ENCODE measurements around the gene ANKRD17.
A peak's percentile ranks its signal among the peaks of the same experiment; 100 is the strongest.

Gene ANKRD17

DNA sequence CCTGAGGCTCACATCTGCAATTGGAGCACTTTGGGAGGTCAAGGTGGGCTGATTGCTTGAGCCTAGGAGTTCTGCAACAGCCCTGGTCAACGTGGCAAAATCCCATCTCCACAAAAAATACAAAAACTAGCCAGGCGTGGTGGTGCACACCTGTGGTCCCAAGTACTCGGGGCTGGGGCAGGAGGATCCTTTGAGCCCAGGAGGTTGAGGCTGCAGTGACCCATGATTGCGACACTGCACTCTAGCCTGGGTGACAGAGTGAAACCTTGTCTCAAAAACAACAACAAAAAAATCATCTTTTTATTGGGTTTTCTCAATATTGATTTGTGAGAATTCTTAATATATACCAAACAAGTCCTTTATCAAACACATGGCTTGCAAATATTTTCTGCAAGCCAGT, 64.9 kb downstream of the ANKRD17 start:
- in situ Hi-C loops (cut with MboI; ENCODE audit: low sequenced_read_pairs, unreplicated experiment) = no loop called here
- TF ChIP-seq, protein P1, sequence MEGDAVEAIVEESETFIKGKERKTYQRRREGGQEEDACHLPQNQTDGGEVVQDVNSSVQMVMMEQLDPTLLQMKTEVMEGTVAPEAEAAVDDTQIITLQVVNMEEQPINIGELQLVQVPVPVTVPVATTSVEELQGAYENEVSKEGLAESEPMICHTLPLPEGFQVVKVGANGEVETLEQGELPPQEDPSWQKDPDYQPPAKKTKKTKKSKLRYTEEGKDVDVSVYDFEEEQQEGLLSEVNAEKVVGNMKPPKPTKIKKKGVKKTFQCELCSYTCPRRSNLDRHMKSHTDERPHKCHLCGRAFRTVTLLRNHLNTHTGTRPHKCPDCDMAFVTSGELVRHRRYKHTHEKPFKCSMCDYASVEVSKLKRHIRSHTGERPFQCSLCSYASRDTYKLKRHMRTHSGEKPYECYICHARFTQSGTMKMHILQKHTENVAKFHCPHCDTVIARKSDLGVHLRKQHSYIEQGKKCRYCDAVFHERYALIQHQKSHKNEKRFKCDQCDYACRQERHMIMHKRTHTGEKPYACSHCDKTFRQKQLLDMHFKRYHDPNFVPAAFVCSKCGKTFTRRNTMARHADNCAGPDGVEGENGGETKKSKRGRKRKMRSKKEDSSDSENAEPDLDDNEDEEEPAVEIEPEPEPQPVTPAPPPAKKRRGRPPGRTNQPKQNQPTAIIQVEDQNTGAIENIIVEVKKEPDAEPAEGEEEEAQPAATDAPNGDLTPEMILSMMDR (IDR thresholded peaks at IDR 0.05; ENCODE audit: borderline replicate concordance, control extremely low read depth, extremely low read depth, insufficient read depth, missing control alignments) = no peak
- DNase-seq (ENCODE audit: low spot score) = no peak

DNA sequence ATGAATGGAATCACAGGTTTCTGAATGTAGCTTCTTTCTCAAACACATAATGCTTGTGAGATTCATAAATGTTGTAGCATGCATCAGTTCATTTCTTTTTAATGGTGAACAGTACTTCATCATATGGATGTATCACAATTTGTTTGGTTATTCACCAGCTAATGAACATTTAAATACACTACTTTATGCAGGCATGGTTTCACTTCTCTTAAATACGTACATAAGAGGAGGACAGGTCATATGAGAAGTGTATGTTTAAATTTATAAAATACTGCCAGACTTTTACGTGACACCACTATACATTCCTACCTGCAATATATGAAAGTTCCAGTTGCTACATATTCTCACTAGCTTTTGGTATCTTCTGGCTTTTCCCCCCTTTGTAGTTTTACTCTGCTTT, 65.4 kb downstream of the ANKRD17 start:
- in situ Hi-C loops (cut with MboI; ENCODE audit: low sequenced_read_pairs, unreplicated experiment) = no loop called here
- DNase-seq (ENCODE audit: low spot score) = peak; percentile 25
- TF ChIP-seq, protein P1 (IDR thresholded peaks at IDR 0.05; ENCODE audit: borderline replicate concordance, control extremely low read depth, extremely low read depth, insufficient read depth, missing control alignments) = no peak

DNA sequence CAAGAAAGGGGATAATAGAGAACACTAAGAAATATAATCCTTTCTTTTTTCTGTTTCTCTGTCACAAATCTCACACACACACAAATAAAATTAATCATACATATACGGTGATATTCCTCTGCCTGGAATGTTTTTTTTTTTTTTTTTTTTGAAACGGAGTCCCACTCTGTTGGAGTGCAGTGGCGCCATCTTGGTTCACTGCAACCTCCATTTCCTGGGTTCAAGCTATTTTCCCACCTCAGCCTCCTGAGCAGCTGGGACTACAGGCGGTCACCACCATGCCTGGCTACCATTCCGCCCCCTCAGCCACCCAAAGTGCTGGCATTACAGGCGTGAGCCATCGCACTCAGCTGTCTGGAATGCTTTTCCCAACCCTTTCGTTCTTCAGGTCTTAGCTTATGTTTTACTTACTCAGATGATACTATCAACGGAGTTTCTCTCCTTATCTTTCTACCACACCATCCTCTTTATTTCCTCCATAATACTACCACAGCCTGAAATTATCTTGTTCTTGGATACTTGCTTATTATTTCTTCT, 69.3 kb downstream of the ANKRD17 start:
- TF ChIP-seq, protein P1 (IDR thresholded peaks at IDR 0.05; ENCODE audit: borderline replicate concordance, control extremely low read depth, extremely low read depth, insufficient read depth, missing control alignments) = no peak
- in situ Hi-C loops (cut with MboI; ENCODE audit: low sequenced_read_pairs, unreplicated experiment) = no loop called here
- DNase-seq (ENCODE audit: low spot score) = no peak

DNA sequence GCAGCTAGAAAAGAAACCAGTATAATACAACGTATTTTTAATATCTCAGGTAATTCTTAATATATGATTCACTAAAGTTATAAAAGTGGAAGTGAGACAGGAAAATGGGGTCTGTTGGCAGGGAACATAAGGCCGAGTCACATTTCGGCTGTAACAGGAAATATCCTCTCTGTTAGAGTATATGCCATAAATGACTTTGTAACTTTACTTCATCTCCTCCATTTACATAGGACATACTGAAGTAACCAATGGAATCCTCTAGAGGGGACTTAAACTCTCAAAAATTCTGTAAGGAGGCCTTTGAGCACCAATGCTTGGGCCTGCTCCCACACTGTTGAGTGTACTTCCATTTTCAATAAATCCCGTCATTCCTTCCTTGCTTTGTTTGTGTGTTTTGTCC, 71.3 kb downstream of the ANKRD17 start:
- in situ Hi-C loops (cut with MboI; ENCODE audit: low sequenced_read_pairs, unreplicated experiment) = no loop called here
- DNase-seq (ENCODE audit: low spot score) = no peak
- TF ChIP-seq, protein P1 (IDR thresholded peaks at IDR 0.05; ENCODE audit: borderline replicate concordance, control extremely low read depth, extremely low read depth, insufficient read depth, missing control alignments) = no peak

DNA sequence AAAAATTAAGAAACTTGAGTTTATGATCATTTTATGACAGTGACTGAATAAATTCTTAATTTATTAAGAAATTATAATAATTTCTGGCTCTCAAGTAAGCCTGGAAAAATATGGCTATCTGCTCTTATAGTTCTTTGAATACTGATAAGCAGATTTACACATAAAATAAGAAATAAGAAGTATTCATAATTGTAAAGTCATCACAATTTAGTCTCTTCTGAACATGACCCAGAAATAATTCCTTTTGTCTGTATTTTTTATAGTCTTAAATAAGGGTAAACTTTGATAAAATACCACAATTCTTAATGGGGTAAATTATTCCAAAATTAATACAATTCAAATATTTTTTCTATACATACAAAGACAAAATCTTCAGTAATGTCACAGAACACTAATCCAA, 72.7 kb downstream of the ANKRD17 start:
- in situ Hi-C loops (cut with MboI; ENCODE audit: low sequenced_read_pairs, unreplicated experiment) = no loop called here
- TF ChIP-seq, protein P1 (IDR thresholded peaks at IDR 0.05; ENCODE audit: borderline replicate concordance, control extremely low read depth, extremely low read depth, insufficient read depth, missing control alignments) = no peak
- no peak for DNase-seq (ENCODE audit: low spot score)

DNA sequence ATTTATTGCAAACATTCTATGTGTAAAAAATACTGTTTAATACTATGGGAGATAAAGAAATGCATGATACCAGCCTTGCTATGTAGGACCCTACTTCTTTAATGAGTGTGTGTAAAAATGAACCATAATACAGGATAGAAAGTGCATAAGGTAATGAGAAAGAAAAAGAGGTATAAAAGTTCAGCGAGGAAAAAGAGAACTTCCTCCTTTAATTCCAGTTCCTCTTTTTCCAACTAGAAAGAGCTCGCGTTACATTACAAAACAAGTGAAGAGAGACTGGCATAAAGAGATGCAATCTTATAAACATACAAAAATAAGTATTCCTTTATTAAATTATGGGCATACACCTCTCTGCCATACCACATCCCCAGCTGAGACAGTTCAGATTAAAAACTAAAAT, 77.4 kb downstream of the ANKRD17 start:
- in situ Hi-C loops (cut with MboI; ENCODE audit: low sequenced_read_pairs, unreplicated experiment) = no loop called here
- TF ChIP-seq, protein P1 (IDR thresholded peaks at IDR 0.05; ENCODE audit: borderline replicate concordance, control extremely low read depth, extremely low read depth, insufficient read depth, missing control alignments) = no peak
- no peak for DNase-seq (ENCODE audit: low spot score)

DNA sequence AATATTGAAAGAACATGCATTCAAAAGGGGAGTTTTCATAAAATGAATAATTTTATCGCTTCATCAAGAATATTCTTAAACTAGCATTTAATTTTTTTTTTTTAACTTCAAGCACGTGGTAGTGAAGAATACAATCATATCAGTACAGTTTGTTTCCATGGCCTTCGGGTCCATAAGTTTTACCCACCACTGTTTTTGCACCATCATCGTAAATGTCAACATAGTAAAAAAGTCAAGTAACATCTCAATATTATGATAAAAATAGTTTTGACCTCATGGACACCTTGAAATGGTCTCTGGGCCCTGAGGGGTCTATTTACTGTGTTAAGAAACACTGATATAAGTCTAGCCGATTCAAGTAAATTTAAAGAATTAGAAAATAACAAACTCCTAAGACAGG, 80.2 kb downstream of the ANKRD17 start:
- TF ChIP-seq, protein P1 (IDR thresholded peaks at IDR 0.05; ENCODE audit: borderline replicate concordance, control extremely low read depth, extremely low read depth, insufficient read depth, missing control alignments) = no peak
- in situ Hi-C loops (cut with MboI; ENCODE audit: low sequenced_read_pairs, unreplicated experiment) = no loop called here

More for the DNA sequence above, 80.2 kb downstream of the ANKRD17 start:
- DNase-seq (ENCODE audit: low spot score) = no peak
